MCF 10A (cell line): ENCODE measurements around the gene CFAP53. TPM values are rescaled to one million over a fixed set of nuclear protein-coding genes. Genes with fewer than 3 reads are reported as not detected.

Experiments used
- BruUV-seq: library from RNA; stranded (reverse); fragments of 400-500 nt; replicated peaks from 2 replicates; lab custom pipeline; 2021; lab: Mats Ljungman, UMichigan
- CTCF ChIA-PET: fragments of 300-600 bp; sonication (Branson Sonifier 250); formaldehyde crosslinking; extraction: SDS; loops from one replicate; lab custom pipeline; 2021; ENCODE audit warnings: antibody characterized with exemption, inconsistent platforms; lab: Yijun Ruan, JAX
- POLR2A ChIA-PET: fragments of 300-600, 350-650 bp; sonication (Branson Sonifier 250); formaldehyde crosslinking; extraction: SDS; loops from one replicate; lab custom pipeline; 2020; ENCODE audit warnings: antibody characterized with exemption, inconsistent platforms; lab: Yijun Ruan, JAX
- DNase-seq: peaks from one replicate; pipeline ENCODE4 v3.0.0-alpha.2; 2018; ENCODE audit not compliant: unreplicated experiment
- H3K27ac Mint-ChIP-seq: one replicate; pipeline ENCODE4 v1.8.0; 2022; ENCODE audit warnings: mild to moderate bottlenecking, low read depth, mixed read lengths; ENCODE audit not compliant: unreplicated experiment
- H3K27me3 Mint-ChIP-seq: one replicate; pipeline ENCODE4 v1.8.0; 2022; ENCODE audit warnings: mixed read lengths; ENCODE audit not compliant: insufficient read depth, unreplicated experiment
- H3K36me3 Mint-ChIP-seq: one replicate; pipeline ENCODE4 v1.8.0; 2022; ENCODE audit warnings: mild to moderate bottlenecking, moderate library complexity, mixed read lengths; ENCODE audit not compliant: insufficient read depth, unreplicated experiment
- H3K4me1 Mint-ChIP-seq: one replicate; pipeline ENCODE4 v1.8.0; 2022; ENCODE audit warnings: mixed read lengths; ENCODE audit not compliant: insufficient read depth, unreplicated experiment
- H3K4me3 Mint-ChIP-seq: one replicate; pipeline ENCODE4 v1.8.0; 2022; ENCODE audit warnings: mild to moderate bottlenecking, moderate library complexity, mixed read lengths; ENCODE audit not compliant: unreplicated experiment
- H3K9me3 Mint-ChIP-seq: one replicate; pipeline ENCODE4 v1.8.0; 2022; ENCODE audit warnings: mixed read lengths; ENCODE audit not compliant: unreplicated experiment
- CTCF ChIP-seq: fragments of 200-600 bp; IDR thresholded peaks from one replicate; pipeline ENCODE4 v1.8.0; 2022; ENCODE audit warnings: antibody characterized with exemption, mild to moderate bottlenecking; ENCODE audit not compliant: unreplicated experiment
- intact Hi-C: fragments of 100-400 bp; cut with micrococcal nuclease; formaldehyde crosslinking; loops from 2 replicates; pipeline ENCODE4 v1.14.1; 2022
- total RNA-seq: library from RNA; stranded (reverse); gene quantifications from 2 replicates; pipeline ENCODE4 v1.2.3, GENCODE V29; 2022

The CFAP53 gene
- total RNA-seq, 1 experiment from 2014 or later, result 2.2 TPM

GRCh38 chr18:50279752-50280151 is 13.5 kb upstream of the CFAP53 start:
- peak overlapping the region; percentile 96 for H3K4me3 Mint-ChIP-seq
- H3K9me3 Mint-ChIP-seq, result no peaks in the 10 kb centered on the region
- no peak for TF ChIP-seq CTCF
- no peaks in the 10 kb centered on the region for H3K27me3 Mint-ChIP-seq
- no TSS peak for BruUV-seq
- peak overlapping the region; percentile 97 for H3K27ac Mint-ChIP-seq
- POLR2A ChIA-PET, result interaction anchor here (1.3 to 1.9 kb wide), 3 partner anchors 28 to 95 kb away, joined by 3 to 13 read pairs (median 5); partner anchors contain the start of gene SKA1
- peaks cover 67% of the 10 kb centered on the region for H3K36me3 Mint-ChIP-seq
- peaks cover 52% of the 10 kb centered on the region for H3K4me1 Mint-ChIP-seq
- CTCF ChIA-PET, result interaction anchor here (0.5 to 0.6 kb wide), 2 partner anchors 41 to 65 kb away, joined by 3 read pairs; no protein-coding TSS in a partner anchor
- intact Hi-C loops, result loop anchor here (2.0 kb wide), 1 partner anchor 61 kb away; no protein-coding TSS in a partner anchor
- no peak for DNase-seq

- peak; percentile 82 for DNase-seq
- H3K36me3 Mint-ChIP-seq, result peaks cover 69% of the 10 kb centered on the region
- H3K4me3 Mint-ChIP-seq, result no peak overlapping the region
- no TSS peak for BruUV-seq
- H3K27me3 Mint-ChIP-seq, result no peaks in the 10 kb centered on the region
- no peaks in the 10 kb centered on the region for H3K9me3 Mint-ChIP-seq
- ChIA-PET POLR2A (interaction anchor here (1.6 to 1.9 kb wide), 3 partner anchors 11 to 37 kb away, joined by 4 to 13 read pairs (median 5); partner anchors contain the start of gene CFAP53), CTCF (interaction anchor here (0.7 to 0.9 kb wide), 2 partner anchors 59 to 80 kb away, joined by 3 to 7 read pairs; no protein-coding TSS in a partner anchor)
- peak overlapping the region; percentile 94 for H3K27ac Mint-ChIP-seq
- TF ChIP-seq CTCF, result no peak
- intact Hi-C loops, result no loop called here
- peaks cover 38% of the 10 kb centered on the region for H3K4me1 Mint-ChIP-seq
Observed at GRCh38 chr18:50277942-50278341, 11.6 kb upstream of the CFAP53 start.

- intact Hi-C loops, result no loop called here
- DNase-seq, result no peak
- no TSS peak for BruUV-seq
- Mint-ChIP-seq H3K27ac (peak overlapping the region; percentile 69), H3K4me1 (peaks cover 30% of the 10 kb centered on the region), H3K36me3 (peaks cover 73% of the 10 kb centered on the region), H3K27me3 (no peaks in the 10 kb centered on the region), H3K4me3 (no peak overlapping the region), H3K9me3 (no peaks in the 10 kb centered on the region)
- ChIA-PET POLR2A (no interaction called here), CTCF (interaction anchor here (1.5 kb wide), 1 partner anchor 81 kb away, joined by 6 read pairs; no protein-coding TSS in a partner anchor)
- TF ChIP-seq CTCF, result no peak
Observed at GRCh38 chr18:50276452-50276851, 10.2 kb upstream of the CFAP53 start.

DNA sequence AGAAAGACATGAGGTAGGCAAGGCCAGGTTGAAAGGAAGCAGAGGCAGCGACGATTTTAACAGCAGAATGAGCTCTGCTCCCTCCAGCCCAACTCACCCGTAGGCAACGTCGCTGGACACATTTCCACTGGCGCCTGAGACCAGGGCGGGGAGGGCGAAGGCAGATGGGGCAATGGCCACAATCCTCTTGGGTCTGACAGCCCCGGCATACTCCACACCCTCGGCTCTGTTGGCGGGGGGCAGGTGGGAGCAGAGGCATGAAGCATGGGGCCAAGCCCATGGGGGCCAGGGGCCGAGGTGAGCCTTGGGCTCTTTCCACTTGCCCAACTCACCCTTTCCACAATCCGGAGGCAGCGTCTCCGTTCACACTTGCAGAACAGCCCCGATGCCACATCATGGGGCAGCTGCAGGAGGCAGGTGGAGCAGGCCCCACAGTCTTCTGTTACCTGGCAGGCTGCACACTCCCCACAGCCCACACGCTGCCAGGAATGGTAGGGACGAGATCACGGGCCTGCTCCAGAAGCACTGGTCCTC is 9.3 kb upstream of the CFAP53 start:
- no TSS peak for BruUV-seq
- TF ChIP-seq CTCF, result no peak
- H3K36me3 Mint-ChIP-seq, result peaks cover 76% of the 10 kb centered on the region
- intact Hi-C loops, result no loop called here
- H3K27ac Mint-ChIP-seq, result no peak overlapping the region
- H3K27me3 Mint-ChIP-seq, result no peaks in the 10 kb centered on the region
- ChIA-PET POLR2A (no interaction called here), CTCF (interaction anchor here (0.5 to 1.5 kb wide), 2 partner anchors 82 to 653 kb away, joined by 3 to 6 read pairs; no protein-coding TSS in a partner anchor)
- no peaks in the 10 kb centered on the region for H3K9me3 Mint-ChIP-seq
- H3K4me1 Mint-ChIP-seq, result peaks cover 26% of the 10 kb centered on the region
- H3K4me3 Mint-ChIP-seq, result no peak overlapping the region
- DNase-seq, result no peak
